GM12878 (cell line): ENCODE measurements around the gene FIZ1. TPM values are rescaled to one million over a fixed set of nuclear protein-coding genes. Genes with fewer than 3 reads are reported as not detected.

ENCODE experiments used
- ATAC-seq: fragments of 200-7000 bp; cut with Tn5 transposase; 3 replicates; pipeline ENCODE4 v1.9.1; 2020; ENCODE audit warnings: mild to moderate bottlenecking, moderate library complexity
- BruUV-seq: library from RNA; stranded (reverse); fragments of 400-500 nt; replicated peaks from 2 replicates; lab custom pipeline; 2021; lab: Mats Ljungman, UMichigan
- CTCF ChIA-PET: fragments of 300-600 bp; sonication (Branson Sonifier 250); formaldehyde crosslinking; extraction: SDS; loops from one replicate; lab custom pipeline; 2021; ENCODE audit warnings: inconsistent platforms; lab: Yijun Ruan, JAX
- POLR2A ChIA-PET: fragments of 350-600 bp; formaldehyde crosslinking; extraction: SDS; loops from one replicate; lab custom pipeline; 2021; ENCODE audit warnings: inconsistent platforms; lab: Charles Lee
- RAD21 ChIA-PET: fragments of 300-600 bp; sonication (Branson Sonifier 250); formaldehyde crosslinking; loops from one replicate; lab custom pipeline; 2023; ENCODE audit warnings: antibody characterized with exemption; ENCODE audit not compliant: unreplicated experiment; lab: Charles Lee
- SMC1A ChIA-PET: fragments of 300-600 bp; sonication (Branson Sonifier 250); formaldehyde crosslinking; loops from one replicate; lab custom pipeline; 2023; ENCODE audit not compliant: unreplicated experiment, uncharacterized antibody; lab: Charles Lee
- DNase-seq: peaks from one replicate; pipeline ENCODE4 v3.0.0-alpha.2; 2011; ENCODE audit warnings: low read depth, low spot score
- FAIRE-seq: peaks from 3 replicates; lab custom pipeline; 2011; peaks lifted over from hg19 to GRCh38; lab: Jason Lieb, UNC
- H2AFZ ChIP-seq: 2 replicates; pipeline ENCODE4 v1.6.0; 2011; ENCODE audit warnings: low read depth, low read length, control low read depth; ENCODE audit not compliant: control insufficient read depth
- H3K27ac ChIP-seq: 2 replicates; pipeline ENCODE4 v1.5.1; 2011; ENCODE audit warnings: control low read depth; ENCODE audit not compliant: control insufficient read depth, insufficient read depth
- H3K27me3 ChIP-seq, 2 experiments: replicated peaks in 1 of 2; 2 replicates each; pipeline versions ENCODE4 v1.6.0 to v1.6.1; 2011; ENCODE audit warnings: low read length in 1 of 2; ENCODE audit not compliant: control insufficient read depth in 2 of 2, insufficient read depth in 2 of 2
- H3K36me3 ChIP-seq, 2 experiments: 2 replicates each; pipeline ENCODE4 v1.5.1; 2011; ENCODE audit warnings: low read length in 1 of 2; ENCODE audit not compliant: control insufficient read depth in 2 of 2, insufficient read depth in 2 of 2
- H3K4me1 ChIP-seq: 2 replicates; pipeline ENCODE4 v1.6.1; 2011; ENCODE audit warnings: mild to moderate bottlenecking, low read length, moderate library complexity, mixed read lengths; ENCODE audit not compliant: control insufficient read depth, insufficient read depth
- H3K4me2 ChIP-seq: 2 replicates; pipeline ENCODE4 v1.6.0; 2011; ENCODE audit warnings: control low read depth; ENCODE audit not compliant: control insufficient read depth, insufficient read depth
- H3K4me3 ChIP-seq: fragments of 200-600 bp; sonication (generic); 2 replicates; pipeline ENCODE4 v1.5.1; 2016
- H3K79me2 ChIP-seq: 2 replicates; pipeline ENCODE4 v1.6.0; 2011; ENCODE audit warnings: low read length; ENCODE audit not compliant: control insufficient read depth, insufficient read depth
- H3K9ac ChIP-seq: 2 replicates; pipeline ENCODE4 v1.8.0; 2011; ENCODE audit warnings: low read length, control low read depth, mixed read lengths; ENCODE audit not compliant: control insufficient read depth, insufficient read depth
- H3K9me3 ChIP-seq: replicated peaks from 3 replicates; pipeline ENCODE4 v1.5.1; 2011; ENCODE audit warnings: mild to moderate bottlenecking, low read length; ENCODE audit not compliant: control insufficient read depth, insufficient read depth
- H4K20me1 ChIP-seq: 2 replicates; pipeline ENCODE4 v1.6.0; 2011; ENCODE audit not compliant: control insufficient read depth, insufficient read depth
- ATF3 ChIP-seq: IDR thresholded peaks from 2 replicates; pipeline ENCODE4 v1.6.1; 2011; ENCODE audit warnings: low read depth, mild to moderate bottlenecking, low read length, moderate library complexity, borderline replicate concordance; ENCODE audit errors: extremely low read depth
- ATF7 ChIP-seq: fragments of 450-650 bp; IDR thresholded peaks from 2 replicates; pipeline ENCODE4 v1.6.1; 2016; ENCODE audit warnings: low read depth, mild to moderate bottlenecking
- ETV6 ChIP-seq, 2 experiments: fragments of 450-650 bp in 1 of 2; IDR thresholded peaks in 1 of 2; conservative IDR thresholded peaks in 1 of 2; 2 replicates each; pipeline ENCODE4 v1.6.1; 2014; ENCODE audit warnings: antibody characterized with exemption in 1 of 2, borderline replicate concordance in 1 of 2, low read depth in 1 of 2, mild to moderate bottlenecking in 1 of 2, moderate library complexity in 1 of 2
- EZH2 ChIP-seq: IDR thresholded peaks from 2 replicates; pipeline ENCODE4 v1.6.1; 2012; ENCODE audit warnings: low read depth, mild to moderate bottlenecking, control low read depth, inconsistent platforms, low read length, borderline replicate concordance; ENCODE audit not compliant: control insufficient read depth
- HDAC2 ChIP-seq: fragments of 200-600 bp; sonication (generic); IDR thresholded peaks from 2 replicates; pipeline ENCODE4 v1.6.1; 2017
- MEF2B ChIP-seq: fragments of 450-650 bp; IDR thresholded peaks from 2 replicates; pipeline ENCODE4 v1.6.1; 2018; ENCODE audit warnings: mild to moderate bottlenecking, moderate library complexity; ENCODE audit not compliant: partially characterized antibody, poor library complexity, severe bottlenecking
- NFIC ChIP-seq: IDR thresholded peaks from 2 replicates; pipeline ENCODE4 v1.6.1; 2012; ENCODE audit warnings: low read depth, mild to moderate bottlenecking, inconsistent platforms, low read length, moderate library complexity
- NFYA ChIP-seq: IDR thresholded peaks from 2 replicates; pipeline ENCODE4 v1.6.1; 2011; ENCODE audit warnings: low read depth, mild to moderate bottlenecking, low read length, improper control_type of control experiment, borderline replicate concordance
- RFX5 ChIP-seq: IDR thresholded peaks from 2 replicates; pipeline ENCODE4 v1.6.1; 2011; ENCODE audit warnings: low read depth, low read length, improper control_type of control experiment
- RUNX3 ChIP-seq: IDR thresholded peaks from 2 replicates; pipeline ENCODE4 v1.6.1; 2012; ENCODE audit warnings: low read length, inconsistent platforms
- SMAD1 ChIP-seq: fragments of 450-650 bp; IDR thresholded peaks from 2 replicates; pipeline ENCODE4 v1.6.1; 2018; ENCODE audit warnings: mild to moderate bottlenecking, low read depth; ENCODE audit not compliant: partially characterized antibody
- ZZZ3 ChIP-seq: IDR thresholded peaks from 2 replicates; pipeline ENCODE4 v1.6.1; 2011; ENCODE audit warnings: low read depth; ENCODE audit not compliant: control insufficient read depth, insufficient read length
- WGBS: methylation state at CpG from one replicate; pipeline ENCODE4 v1.1.6; 2016; ENCODE audit warnings: low lambda C conversion rate; ENCODE audit not compliant: insufficient replicate concordance, insufficient coverage; ENCODE audit errors: missing lambda C conversion rate; 5-methylcytosine and 5-hydroxymethylcytosine counted together
- in situ Hi-C: fragments of 300-500 bp; cut with MboI; formaldehyde crosslinking; loops from 9 replicates; pipeline ENCODE4 v1.14.3; 2018; ENCODE audit warnings: mixed read lengths
- intact Hi-C: fragments of 100-400 bp; cut with micrococcal nuclease; formaldehyde crosslinking; loops from one replicate; pipeline ENCODE4 v1.14.2; 2022; ENCODE audit not compliant: unreplicated experiment
- polyA plus RNA-seq, 11 experiments: library from polyadenylated mRNA; depleted of rRNA in 4 of 11; unstranded in 6 of 11; stranded (reverse) in 5 of 11; fragments of >200 nt; fragmentation: Nextera tagmentation in 4 of 11; fragmentation: Illumina TruSeq in 1 of 11; extraction: Ambion mirVana in 4 of 11; extraction: Trizol in 1 of 11; gene quantifications; 1 replicate in 1 of 11; 2 replicates in 10 of 11; pipeline versions ENCODE4 v1.2.1 to v1.2.3, GENCODE V29; 2011 to 2016; ENCODE audit warnings: inconsistent platforms in 2 of 11, missing spikeins in 2 of 11, low read depth in 1 of 11
- total RNA-seq, 4 experiments: library from RNA; depleted of rRNA in 3 of 4; stranded (reverse); fragments of >200 nt in 3 of 4; fragmentation: Illumina TruSeq in 1 of 4; extraction: Trizol in 1 of 4; gene quantifications; 2 replicates each; pipeline versions ENCODE4 v1.2.1 to v1.2.3, GENCODE V29; 2013 to 2021
- TF ChIP-seq, protein P1 (sequence below): fragments of 150-350 bp; IDR thresholded peaks from 2 replicates; pipeline ENCODE4 v1.6.1; 2016; ENCODE audit warnings: low read depth, low read length
- TF ChIP-seq, protein P2 (sequence below): fragments of 450-650 bp; IDR thresholded peaks from 2 replicates; pipeline ENCODE4 v1.6.1; 2016; ENCODE audit warnings: mild to moderate bottlenecking

Gene FIZ1
- total and polyA plus RNA-seq, 10 of the 15 experiments (the other 5 are each of a cell fraction or from before 2014, with no cell fraction given), result 0.60 to 16.8 (median 4.2) TPM

GRCh38 chr19:55559684-55560083, 39.6 kb downstream of the FIZ1 start (continued):
- TF ChIP-seq, protein P1, sequence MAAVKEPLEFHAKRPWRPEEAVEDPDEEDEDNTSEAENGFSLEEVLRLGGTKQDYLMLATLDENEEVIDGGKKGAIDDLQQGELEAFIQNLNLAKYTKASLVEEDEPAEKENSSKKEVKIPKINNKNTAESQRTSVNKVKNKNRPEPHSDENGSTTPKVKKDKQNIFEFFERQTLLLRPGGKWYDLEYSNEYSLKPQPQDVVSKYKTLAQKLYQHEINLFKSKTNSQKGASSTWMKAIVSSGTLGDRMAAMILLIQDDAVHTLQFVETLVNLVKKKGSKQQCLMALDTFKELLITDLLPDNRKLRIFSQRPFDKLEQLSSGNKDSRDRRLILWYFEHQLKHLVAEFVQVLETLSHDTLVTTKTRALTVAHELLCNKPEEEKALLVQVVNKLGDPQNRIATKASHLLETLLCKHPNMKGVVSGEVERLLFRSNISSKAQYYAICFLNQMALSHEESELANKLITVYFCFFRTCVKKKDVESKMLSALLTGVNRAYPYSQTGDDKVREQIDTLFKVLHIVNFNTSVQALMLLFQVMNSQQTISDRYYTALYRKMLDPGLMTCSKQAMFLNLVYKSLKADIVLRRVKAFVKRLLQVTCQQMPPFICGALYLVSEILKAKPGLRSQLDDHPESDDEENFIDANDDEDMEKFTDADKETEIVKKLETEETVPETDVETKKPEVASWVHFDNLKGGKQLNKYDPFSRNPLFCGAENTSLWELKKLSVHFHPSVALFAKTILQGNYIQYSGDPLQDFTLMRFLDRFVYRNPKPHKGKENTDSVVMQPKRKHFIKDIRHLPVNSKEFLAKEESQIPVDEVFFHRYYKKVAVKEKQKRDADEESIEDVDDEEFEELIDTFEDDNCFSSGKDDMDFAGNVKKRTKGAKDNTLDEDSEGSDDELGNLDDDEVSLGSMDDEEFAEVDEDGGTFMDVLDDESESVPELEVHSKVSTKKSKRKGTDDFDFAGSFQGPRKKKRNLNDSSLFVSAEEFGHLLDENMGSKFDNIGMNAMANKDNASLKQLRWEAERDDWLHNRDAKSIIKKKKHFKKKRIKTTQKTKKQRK, result no peak
- TF ChIP-seq HDAC2 (no peak), NFIC (no peak)
- TF ChIP-seq, all 136 proteins: peak for 0

DNA sequence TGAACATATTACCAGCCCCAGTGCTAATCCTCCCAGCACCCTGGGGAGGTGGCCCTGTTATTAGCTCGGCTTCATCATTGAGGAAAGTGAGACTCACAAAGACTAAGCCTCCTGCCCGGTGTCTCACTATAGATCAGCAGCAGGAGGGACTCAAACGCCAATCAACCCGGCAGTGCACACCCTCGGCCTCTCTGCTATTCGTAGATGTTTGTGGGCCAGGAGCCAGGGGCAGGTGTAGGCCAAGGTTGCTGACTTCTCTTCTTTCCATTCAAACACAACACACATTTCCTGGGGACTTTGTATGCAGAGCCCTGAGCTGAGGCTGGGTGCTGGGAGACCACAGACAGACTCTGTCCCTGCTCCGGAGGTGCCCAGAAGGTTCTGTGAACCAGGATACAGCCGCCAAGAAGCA, 44.6 kb downstream of the FIZ1 start:
- intact Hi-C loops, result no loop called here
- CTCF ChIA-PET, result no interaction called here
- ATAC-seq, result no peak
- Histone ChIP-seq H4K20me1 (no peaks in the 10 kb centered on the region), H3K9me3 (no peaks in the 10 kb centered on the region), H3K9ac (no peak overlapping the region), H2AFZ (no peak overlapping the region), H3K4me1 (no peaks in the 10 kb centered on the region), H3K4me2 (no peak overlapping the region), H3K27ac (no peak overlapping the region), H3K36me3 (no peaks in the 10 kb centered on the region), H3K79me2 (no peaks in the 10 kb centered on the region), H3K4me3 (no peak overlapping the region), H3K27me3 (peaks cover 0 to 5% of the 10 kb centered on the region in 2 experiments; a peak in 2 of 4 replicates)
- in situ Hi-C loops, result no loop called here
- POLR2A ChIA-PET, result interaction anchor here (0.6 kb wide), 1 partner anchor 70 kb away, joined by 4 read pairs; the partner anchor contains the start of gene ZNF784
- BruUV-seq, result no TSS peak
- DNase-seq, result no peak
- RAD21 ChIA-PET, result no interaction called here
- whole genome bisulfite sequencing, result 38% methylated on average over 8 of the region's 8 CpGs
- no peak for FAIRE-seq
- SMC1A ChIA-PET, result no interaction called here
- TF ChIP-seq, protein P2, sequence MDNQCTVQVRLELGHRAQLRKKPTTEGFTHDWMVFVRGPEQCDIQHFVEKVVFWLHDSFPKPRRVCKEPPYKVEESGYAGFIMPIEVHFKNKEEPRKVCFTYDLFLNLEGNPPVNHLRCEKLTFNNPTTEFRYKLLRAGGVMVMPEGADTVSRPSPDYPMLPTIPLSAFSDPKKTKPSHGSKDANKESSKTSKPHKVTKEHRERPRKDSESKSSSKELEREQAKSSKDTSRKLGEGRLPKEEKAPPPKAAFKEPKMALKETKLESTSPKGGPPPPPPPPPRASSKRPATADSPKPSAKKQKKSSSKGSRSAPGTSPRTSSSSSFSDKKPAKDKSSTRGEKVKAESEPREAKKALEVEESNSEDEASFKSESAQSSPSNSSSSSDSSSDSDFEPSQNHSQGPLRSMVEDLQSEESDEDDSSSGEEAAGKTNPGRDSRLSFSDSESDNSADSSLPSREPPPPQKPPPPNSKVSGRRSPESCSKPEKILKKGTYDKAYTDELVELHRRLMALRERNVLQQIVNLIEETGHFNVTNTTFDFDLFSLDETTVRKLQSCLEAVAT, result no peak
- no peak for TF ChIP-seq ZZZ3
- TF ChIP-seq NFYA, result no peak
- no peak for TF ChIP-seq SMAD1
- TF ChIP-seq RFX5, result no peak
- no peak for TF ChIP-seq EZH2
- no peak for TF ChIP-seq ETV6 (conservative IDR thresholded peaks at IDR 0.05 in 1 of 2, IDR thresholded peaks at IDR 0.05 in 1 of 2; ENCODE audit: borderline replicate concordance in 1 of 2, low read depth in 1 of 2)
- no peak for TF ChIP-seq RUNX3
- no peak for TF ChIP-seq ATF7
- no peak for TF ChIP-seq ATF3
- no peak for TF ChIP-seq MEF2B
